MM.1S (cell line): ENCODE results near the gene HBE1.

ENCODE experiments used
- DNase-seq: peaks from one replicate; pipeline ENCODE4 v3.0.0-alpha.2; 2015
- H2AFZ ChIP-seq: fragments of 300-600 bp; sonication (generic); 2 replicates; pipeline ENCODE4 v1.6.0; 2016; ENCODE audit warnings: antibody characterized with exemption, low read length
- H3F3A ChIP-seq: fragments of 300-600 bp; sonication (generic); 2 replicates; pipeline ENCODE4 v1.6.1; 2016; ENCODE audit warnings: mild to moderate bottlenecking, antibody characterized with exemption, low read length, moderate library complexity, mixed read lengths; ENCODE audit not compliant: insufficient read depth
- H3K27ac ChIP-seq: fragments of 300-600 bp; sonication (generic); 2 replicates; pipeline ENCODE4 v1.5.1; 2016; ENCODE audit warnings: mild to moderate bottlenecking, low read length
- H3K27me3 ChIP-seq: fragments of 300-600 bp; sonication (generic); replicated peaks from 2 replicates; pipeline ENCODE4 v1.6.0; 2016; ENCODE audit warnings: low read length; ENCODE audit not compliant: insufficient read depth
- H3K36me3 ChIP-seq: fragments of 300-600 bp; sonication (generic); replicated peaks from 2 replicates; pipeline ENCODE4 v1.6.1; 2016; ENCODE audit warnings: mild to moderate bottlenecking, low read length, mixed read lengths; ENCODE audit not compliant: insufficient read depth
- H3K4me1 ChIP-seq: fragments of 300-600 bp; sonication (generic); 2 replicates; pipeline ENCODE4 v1.6.1; 2016; ENCODE audit warnings: low read length, mixed read lengths
- H3K4me2 ChIP-seq: fragments of 300-600 bp; sonication (generic); 2 replicates; pipeline ENCODE4 v1.6.0; 2016; ENCODE audit warnings: low read depth, low read length
- H3K4me3 ChIP-seq: fragments of 300-600 bp; sonication (generic); 2 replicates; pipeline ENCODE4 v1.5.1; 2016; ENCODE audit warnings: low read length, mixed read lengths
- H3K79me2 ChIP-seq: fragments of 300-600 bp; sonication (generic); 2 replicates; pipeline ENCODE4 v1.6.1; 2016; ENCODE audit warnings: mixed run types, low read length, mixed read lengths
- H3K9ac ChIP-seq: fragments of 300-600 bp; sonication (generic); 2 replicates; pipeline ENCODE4 v1.6.1; 2016; ENCODE audit warnings: low read length, mixed read lengths
- H3K9me2 ChIP-seq: fragments of 300-600 bp; sonication (generic); replicated peaks from 2 replicates; pipeline ENCODE4 v1.6.1; 2016; ENCODE audit warnings: mild to moderate bottlenecking, low read length, mixed read lengths; ENCODE audit not compliant: insufficient read depth
- H3K9me3 ChIP-seq: fragments of 300-600 bp; sonication (generic); replicated peaks from 2 replicates; pipeline ENCODE4 v1.6.1; 2016; ENCODE audit warnings: mild to moderate bottlenecking, low read length, mixed read lengths; ENCODE audit not compliant: insufficient read depth
- H4K20me1 ChIP-seq: fragments of 300-600 bp; sonication (generic); 2 replicates; pipeline ENCODE4 v1.6.1; 2016; ENCODE audit warnings: mild to moderate bottlenecking, low read length, moderate library complexity, mixed read lengths; ENCODE audit not compliant: insufficient read depth
- EZH2 ChIP-seq: fragments of 300-600 bp; sonication (generic); optimal IDR thresholded peaks from 2 replicates; pipeline ENCODE3; 2017; ENCODE audit warnings: low read depth, mild to moderate bottlenecking, antibody characterized with exemption, low read length, mixed read lengths
- EZH2phosphoT487 ChIP-seq: fragments of 300-600 bp; sonication (generic); IDR thresholded peaks from 2 replicates; pipeline ENCODE4 v1.6.1; 2018; ENCODE audit warnings: antibody characterized with exemption, low read length
- TF ChIP-seq, protein P1 (sequence below): fragments of 300-600 bp; sonication (generic); IDR thresholded peaks from 2 replicates; pipeline ENCODE4 v1.5.1; 2016; ENCODE audit warnings: antibody characterized with exemption, low read length, mixed read lengths

Gene HBE1

DNA sequence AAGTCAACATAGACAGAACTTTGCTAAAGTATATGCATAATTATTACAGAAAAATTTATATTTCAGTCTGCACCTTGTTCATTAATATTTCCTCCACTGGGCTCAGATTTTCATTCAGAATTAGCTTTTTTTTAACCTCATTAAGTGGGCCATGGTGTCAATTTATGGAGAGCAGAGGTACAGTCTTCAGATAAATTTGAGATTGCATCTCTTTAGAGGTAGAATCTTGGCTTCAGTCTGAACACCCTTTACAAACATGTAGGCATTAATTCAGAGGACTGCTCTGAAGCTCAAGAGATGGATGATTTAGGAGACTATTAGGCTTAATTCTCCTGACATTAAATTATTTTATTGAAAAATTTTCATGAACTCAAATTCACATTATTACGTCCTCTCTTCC lies 39.5 kb downstream of the HBE1 start:
- H3K9me3 ChIP-seq: no peaks in the 10 kb centered on the region
- peak overlapping the region; percentile 63 for H3K4me2 ChIP-seq
- no peaks in the 10 kb centered on the region for H3K36me3 ChIP-seq
- H3K4me3 ChIP-seq: peak overlapping the region; percentile 27; the same call in 1 of the 2 replicates
- no peak for DNase-seq
- peaks cover 60% of the 10 kb centered on the region for H3K4me1 ChIP-seq
- H2AFZ ChIP-seq: peak overlapping the region; percentile 25; the same call in 1 of the 2 replicates
- peaks cover 46% of the 10 kb centered on the region for H3F3A ChIP-seq
- TF ChIP-seq EZH2 (no peak), EZH2phosphoT487 (no peak)
- TF ChIP-seq, protein P1, sequence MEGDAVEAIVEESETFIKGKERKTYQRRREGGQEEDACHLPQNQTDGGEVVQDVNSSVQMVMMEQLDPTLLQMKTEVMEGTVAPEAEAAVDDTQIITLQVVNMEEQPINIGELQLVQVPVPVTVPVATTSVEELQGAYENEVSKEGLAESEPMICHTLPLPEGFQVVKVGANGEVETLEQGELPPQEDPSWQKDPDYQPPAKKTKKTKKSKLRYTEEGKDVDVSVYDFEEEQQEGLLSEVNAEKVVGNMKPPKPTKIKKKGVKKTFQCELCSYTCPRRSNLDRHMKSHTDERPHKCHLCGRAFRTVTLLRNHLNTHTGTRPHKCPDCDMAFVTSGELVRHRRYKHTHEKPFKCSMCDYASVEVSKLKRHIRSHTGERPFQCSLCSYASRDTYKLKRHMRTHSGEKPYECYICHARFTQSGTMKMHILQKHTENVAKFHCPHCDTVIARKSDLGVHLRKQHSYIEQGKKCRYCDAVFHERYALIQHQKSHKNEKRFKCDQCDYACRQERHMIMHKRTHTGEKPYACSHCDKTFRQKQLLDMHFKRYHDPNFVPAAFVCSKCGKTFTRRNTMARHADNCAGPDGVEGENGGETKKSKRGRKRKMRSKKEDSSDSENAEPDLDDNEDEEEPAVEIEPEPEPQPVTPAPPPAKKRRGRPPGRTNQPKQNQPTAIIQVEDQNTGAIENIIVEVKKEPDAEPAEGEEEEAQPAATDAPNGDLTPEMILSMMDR: no peak
- H3K9me2 ChIP-seq: no peaks in the 10 kb centered on the region
- H3K79me2 ChIP-seq: peaks cover 7% of the 10 kb centered on the region
- H4K20me1 ChIP-seq: no peaks in the 10 kb centered on the region
- peak overlapping the region; percentile 89 for H3K27ac ChIP-seq
- H3K9ac ChIP-seq: peak overlapping the region; percentile 36; the same call in 1 of the 2 replicates
- no peaks in the 10 kb centered on the region for H3K27me3 ChIP-seq

DNA sequence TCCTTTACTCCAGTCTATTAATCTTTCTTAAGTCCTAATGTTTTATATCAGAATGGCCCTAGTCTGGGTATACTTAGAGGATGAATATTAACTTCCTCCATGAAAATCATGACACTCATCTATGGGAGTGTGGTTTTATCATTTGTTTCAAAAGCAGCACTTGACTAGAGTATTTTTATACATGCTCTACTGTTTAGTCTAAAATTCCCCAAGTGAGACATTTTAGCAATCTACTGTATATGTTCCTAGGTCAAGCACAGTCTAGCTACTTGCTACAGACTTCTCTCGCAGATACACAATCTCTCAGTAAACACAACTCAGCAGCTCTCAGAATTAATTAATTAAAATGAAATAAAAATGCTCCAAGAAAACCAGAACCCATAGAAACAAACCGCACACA lies 39.9 kb downstream of the HBE1 start:
- Histone ChIP-seq H3K4me2 (peak overlapping the region; percentile 63), H3K4me3 (peak overlapping the region; percentile 27), H3K27ac (peak overlapping the region; percentile 89), H3K36me3 (no peaks in the 10 kb centered on the region), H3F3A (peaks cover 46% of the 10 kb centered on the region), H3K27me3 (no peaks in the 10 kb centered on the region), H2AFZ (no peak overlapping the region), H3K9me3 (no peaks in the 10 kb centered on the region), H3K9me2 (no peaks in the 10 kb centered on the region), H3K4me1 (peaks cover 57% of the 10 kb centered on the region), H4K20me1 (no peaks in the 10 kb centered on the region), H3K79me2 (peaks cover 7% of the 10 kb centered on the region), H3K9ac (peak overlapping the region; percentile 36; the same call in 1 of the 2 replicates)
- DNase-seq: no peak
- TF ChIP-seq, protein P1: no peak
- no peak for TF ChIP-seq EZH2phosphoT487
- TF ChIP-seq EZH2: no peak

DNA sequence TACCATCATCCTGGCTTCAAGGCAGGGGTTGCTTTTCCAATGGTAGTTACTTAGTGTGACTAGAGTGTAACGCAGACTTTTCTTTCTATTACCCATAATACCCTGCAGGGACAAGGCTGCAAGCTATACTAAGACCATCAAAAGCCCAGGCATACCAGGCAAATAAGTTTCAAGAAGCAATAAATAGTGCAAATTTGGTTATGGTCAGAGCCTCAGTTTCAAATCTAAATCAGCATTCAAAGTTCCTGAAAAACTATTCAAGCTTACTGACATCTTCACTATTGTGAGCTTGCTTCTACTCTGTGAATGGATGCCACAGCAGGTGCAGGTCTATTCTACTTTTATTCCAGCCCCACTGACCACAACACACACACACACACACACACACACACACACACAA lies 40.4 kb downstream of the HBE1 start:
- H3K27me3 ChIP-seq: no peaks in the 10 kb centered on the region
- H3K27ac ChIP-seq: peak overlapping the region; percentile 89
- no peaks in the 10 kb centered on the region for H3K9me3 ChIP-seq
- peaks cover 7% of the 10 kb centered on the region for H3K79me2 ChIP-seq
- H3F3A ChIP-seq: peaks cover 43% of the 10 kb centered on the region
- no peak for TF ChIP-seq EZH2
- TF ChIP-seq, protein P1: no peak
- TF ChIP-seq EZH2phosphoT487: no peak
- H3K4me1 ChIP-seq: peaks cover 57% of the 10 kb centered on the region
- peak; percentile 90 for DNase-seq
- no peaks in the 10 kb centered on the region for H3K9me2 ChIP-seq
- H4K20me1 ChIP-seq: no peaks in the 10 kb centered on the region
- H2AFZ ChIP-seq: peak overlapping the region; percentile 26
- H3K9ac ChIP-seq: peak overlapping the region; percentile 49; the same call in 1 of the 2 replicates
- peak overlapping the region; percentile 63 for H3K4me2 ChIP-seq
- no peaks in the 10 kb centered on the region for H3K36me3 ChIP-seq
- peak overlapping the region; percentile 48 for H3K4me3 ChIP-seq
